NCI-H1092 treated with DMSO at 0.1 percent for 48 hours (cell line): ENCODE results near the gene CNTNAP2.

Experiments
- DNase-seq: peaks from one replicate; lab custom pipeline; 2025; lab: John Stamatoyannopoulos, UW

The CNTNAP2 gene

DNA sequence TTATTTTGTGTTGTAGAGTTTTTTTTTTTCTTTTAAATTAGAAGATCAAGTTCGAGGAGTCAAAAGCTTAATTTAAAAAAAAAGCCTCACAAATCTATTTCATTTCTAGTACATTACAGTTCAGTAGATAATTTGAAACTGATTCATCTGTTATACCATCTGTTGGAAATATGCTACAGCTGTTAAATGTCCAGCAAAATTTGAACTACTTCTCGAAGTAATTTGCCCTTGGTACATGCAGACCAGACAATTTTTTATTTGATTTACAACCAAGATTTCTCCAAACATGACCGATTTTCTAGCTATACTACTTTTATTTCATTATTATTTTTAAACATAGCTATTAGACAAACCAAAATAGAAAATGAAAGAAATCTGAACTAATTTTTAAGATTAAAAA, 647.9 kb downstream of the CNTNAP2 start:
- no peak for DNase-seq

DNA sequence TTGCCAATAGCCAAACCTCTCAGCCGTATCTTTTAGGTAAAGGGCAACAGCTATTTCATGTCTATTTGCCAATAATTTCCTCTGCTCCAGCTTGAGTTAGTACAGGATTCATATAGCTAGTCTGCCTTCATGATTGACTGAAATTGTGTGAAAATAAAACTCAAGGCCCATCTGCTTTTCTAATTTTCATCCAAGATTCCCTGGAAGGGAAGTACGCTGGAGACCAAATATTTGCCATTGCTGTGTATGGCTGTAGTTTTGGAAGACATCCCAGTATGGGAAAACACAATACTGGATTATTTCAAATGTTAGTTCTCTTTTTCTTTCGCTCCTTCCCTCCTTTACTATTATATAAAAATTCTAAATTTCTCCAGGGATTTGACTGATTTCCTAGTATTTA, 652.4 kb downstream of the CNTNAP2 start:
- peak; percentile 74 for DNase-seq

DNA sequence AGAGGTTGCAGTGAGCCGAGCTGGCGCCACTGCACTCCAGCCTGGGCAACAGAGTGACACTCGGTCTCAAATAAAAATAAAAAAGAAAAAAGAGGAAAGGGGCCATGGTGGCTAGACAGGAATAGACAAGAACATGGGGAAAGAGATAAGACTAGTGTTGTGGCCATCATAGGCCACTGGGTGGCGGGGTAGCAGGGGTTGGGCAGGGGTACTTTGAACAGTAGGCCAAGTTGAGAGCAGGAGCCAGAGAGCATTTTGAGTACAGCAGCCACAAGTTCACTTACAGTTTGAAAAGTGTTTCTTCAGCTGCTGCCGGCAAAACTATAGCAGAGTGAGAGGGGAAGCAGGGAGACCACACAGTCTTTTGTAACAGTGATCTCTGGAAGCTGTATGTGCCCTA, 656.0 kb downstream of the CNTNAP2 start:
- peak; percentile 13 for DNase-seq

DNA sequence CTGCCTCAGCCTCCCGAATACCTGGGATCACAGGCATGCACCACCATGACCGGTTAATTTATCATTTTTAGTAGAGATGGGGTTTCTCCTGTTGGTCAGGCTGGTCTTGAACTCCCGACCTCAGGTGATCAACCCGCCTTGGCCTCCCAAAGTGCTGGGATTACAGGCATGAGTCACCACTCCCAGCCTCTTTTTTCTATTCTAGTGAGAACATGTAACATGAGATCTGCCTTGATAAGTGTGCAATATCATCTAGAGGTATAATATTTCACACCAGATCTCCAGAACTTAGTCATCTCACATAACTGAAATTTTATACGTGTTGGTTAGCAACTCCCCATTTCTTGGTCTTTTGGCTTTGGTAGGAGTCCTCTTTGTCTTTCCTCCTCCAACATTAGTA, 656.9 kb downstream of the CNTNAP2 start:
- DNase-seq = no peak

DNA sequence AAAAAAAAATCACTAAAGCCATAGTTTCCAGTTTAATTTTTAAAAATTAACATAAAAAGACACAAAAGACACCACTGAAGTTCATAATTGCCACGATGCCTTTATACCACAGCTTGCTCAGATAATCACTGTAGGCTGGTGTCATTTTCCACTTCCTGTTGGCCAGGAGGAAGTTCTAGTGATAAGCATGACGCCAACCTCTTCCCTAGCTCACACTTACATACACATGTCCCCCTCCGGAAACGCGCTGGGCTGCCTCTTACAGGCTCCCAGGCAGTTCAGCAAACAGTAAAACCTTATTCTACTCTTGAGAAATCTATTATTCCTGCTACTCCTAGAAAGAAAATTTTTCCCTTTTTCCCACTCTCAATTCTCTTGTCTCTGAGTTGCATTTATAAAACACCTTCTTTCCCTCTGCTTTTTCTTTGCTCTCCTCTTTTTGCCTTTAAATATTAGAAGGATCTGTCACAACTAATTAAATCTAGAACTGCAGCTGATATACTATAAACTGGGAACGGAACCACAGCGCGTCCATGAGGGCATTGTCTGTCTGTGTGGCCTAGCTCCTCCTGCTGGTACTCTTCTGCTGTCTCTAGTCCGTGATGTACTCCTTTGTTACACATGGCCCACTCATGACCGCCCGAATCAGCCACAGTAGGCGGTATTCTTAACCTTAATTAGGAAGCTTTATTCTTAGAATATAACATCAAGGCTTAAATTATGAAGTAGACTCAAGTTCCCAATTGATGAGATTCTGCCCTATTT, 664.9 kb downstream of the CNTNAP2 start:
- no peak for DNase-seq

DNA sequence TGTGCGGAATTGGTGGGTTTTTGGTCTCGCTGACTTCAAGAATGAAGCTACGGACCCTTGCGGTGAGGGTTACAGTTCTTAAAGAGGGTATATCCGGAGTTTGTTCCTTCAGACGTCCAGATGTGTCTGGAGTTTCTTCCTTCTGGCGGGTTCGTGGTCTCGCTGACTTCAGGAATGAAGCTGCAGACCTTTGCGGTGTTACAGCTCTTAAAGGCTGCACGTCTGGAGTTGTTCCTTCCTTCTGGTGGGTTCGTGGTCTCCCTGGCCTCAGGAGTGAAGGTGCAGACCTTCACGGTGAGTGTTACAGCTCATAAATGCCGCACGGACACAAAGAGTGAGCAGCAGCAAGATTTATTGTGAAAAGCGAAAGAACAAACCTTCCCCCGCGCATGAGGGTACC, 670.7 kb downstream of the CNTNAP2 start:
- DNase-seq = no peak

DNA sequence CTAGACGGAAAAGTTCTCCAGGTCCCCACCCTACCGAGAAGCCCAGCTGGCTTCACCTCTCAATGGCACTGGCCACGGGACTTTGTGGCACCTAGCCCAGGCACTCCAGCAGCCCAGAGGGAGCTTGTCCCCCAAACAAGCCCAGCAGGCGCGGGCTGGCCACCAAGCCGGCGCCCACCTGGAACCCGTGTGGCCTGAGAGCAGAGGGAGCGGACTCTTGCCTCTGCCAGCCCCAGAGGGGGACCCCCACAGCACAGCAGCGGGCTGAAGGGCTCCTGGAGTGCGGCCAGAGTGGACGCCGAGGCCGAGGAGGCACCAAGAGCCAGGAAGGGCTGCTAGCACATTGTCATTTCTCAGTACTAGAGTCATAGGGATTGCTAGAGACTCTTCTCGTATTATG, 671.4 kb downstream of the CNTNAP2 start:
- DNase-seq = no peak

DNA sequence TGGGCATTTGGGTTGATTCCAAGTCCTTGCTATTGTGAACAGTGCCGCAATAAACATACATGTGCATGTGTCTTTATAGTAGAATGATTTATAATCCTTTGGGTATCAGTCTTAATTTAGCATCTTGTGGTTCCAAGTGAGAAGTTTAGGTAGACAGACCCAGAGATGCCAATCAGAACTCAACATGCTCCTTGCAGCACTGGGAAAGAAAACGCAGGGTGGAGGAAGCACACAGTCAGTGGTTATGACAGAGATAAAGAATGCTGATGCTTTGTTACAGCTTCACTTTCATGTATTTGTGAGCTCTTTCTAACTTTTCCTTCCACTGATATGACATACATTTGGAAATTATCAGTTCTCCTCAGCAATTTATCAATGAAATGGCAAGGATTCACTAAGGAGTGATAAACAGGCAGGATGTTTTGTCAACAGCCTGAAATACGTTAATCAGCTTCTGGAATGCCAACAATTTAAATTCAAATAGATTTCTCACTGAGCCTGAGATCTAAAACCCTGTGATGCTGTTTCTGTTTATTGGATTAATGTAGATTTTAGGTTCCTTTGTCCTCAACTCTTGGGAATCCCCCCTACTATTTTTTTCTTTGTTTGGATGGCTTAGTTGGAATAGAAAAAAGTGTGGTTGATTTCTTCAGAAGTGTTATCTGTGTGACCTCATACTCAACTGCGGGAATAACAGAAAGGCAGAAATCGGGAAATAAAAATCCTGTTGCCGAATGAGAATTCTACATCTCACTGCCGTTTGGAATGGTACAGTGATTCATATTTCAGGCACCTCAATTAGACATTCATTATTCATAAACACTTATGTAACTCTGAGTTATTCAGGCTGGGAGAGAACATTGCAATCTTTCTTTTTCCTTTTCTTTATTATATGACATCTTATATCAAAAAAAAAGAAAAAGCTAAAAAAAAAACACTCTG, 675.0 kb downstream of the CNTNAP2 start:
- DNase-seq = no peak

DNA sequence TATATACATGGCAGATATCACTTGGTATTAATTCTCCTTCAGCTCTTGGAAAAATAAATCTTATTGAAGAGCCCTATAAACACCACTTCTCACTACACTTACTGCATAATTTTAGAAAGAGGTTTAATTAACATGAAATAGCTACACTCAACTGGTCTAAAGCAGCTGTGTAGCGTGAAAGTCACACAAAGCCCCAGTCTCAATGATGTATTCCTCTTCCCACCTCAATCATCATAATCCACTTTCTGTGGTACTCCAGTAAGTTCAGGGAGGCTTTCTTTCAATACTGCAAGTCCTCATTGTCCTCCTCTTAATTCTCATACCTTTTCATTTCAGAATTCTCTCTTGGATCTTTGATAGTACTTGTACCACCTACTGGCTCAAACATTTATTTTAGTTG, 688.0 kb downstream of the CNTNAP2 start:
- no peak for DNase-seq

DNA sequence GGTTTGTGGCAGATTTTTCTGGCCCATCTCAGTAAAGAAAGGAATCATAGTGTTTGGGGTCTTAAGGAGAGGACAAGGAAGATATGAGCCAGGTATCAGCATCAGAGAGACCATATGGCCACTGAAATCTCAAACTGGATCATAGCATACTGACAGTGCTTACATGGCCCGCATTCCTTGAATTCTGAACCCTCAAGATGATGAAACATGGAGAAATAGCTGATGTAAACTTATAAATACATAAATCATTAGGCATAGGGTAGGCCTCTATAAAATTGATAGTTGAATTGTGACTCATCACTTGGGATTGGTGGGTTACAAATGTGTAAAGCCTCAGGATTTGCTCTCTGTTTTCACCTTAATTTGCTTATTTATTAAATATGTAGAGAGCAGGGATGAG, 688.5 kb downstream of the CNTNAP2 start:
- no peak for DNase-seq

DNA sequence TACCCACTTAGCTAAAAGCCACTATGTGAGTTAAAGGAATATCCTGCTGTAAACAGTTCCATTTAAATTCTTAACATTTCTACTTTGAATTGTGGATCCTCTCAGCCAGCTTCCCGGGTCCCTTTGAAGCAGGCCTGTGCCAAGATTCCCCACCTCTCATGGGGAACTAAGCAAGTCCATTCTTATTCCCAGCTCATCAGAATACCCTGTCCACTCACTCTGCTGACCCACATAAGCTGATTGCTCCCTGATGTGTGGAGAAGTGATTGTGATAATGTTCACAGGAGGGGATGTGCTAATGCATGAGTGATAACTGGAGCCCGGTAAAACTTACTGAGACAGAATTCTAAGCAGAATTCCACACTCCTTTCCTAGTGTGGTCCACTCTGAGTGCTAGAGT, 709.7 kb downstream of the CNTNAP2 start:
- DNase-seq = no peak

DNA sequence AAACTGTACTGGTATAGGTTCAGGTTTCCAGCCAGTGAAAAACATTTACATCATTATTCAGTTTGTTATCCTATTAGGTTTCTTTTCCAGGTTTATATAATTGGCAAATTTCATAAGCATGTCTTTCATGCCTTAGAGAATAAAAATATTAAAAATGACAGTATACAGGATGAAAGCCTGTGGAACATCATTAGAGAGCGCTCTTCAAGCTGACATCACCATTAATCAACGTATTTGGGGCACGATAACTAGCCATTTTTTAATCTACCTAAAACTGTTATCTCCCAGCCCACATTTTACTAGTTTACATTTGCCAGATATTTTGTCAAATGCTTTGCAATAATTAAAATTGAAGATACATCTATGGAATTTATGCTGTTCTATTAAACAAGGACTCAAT, 714.1 kb downstream of the CNTNAP2 start:
- no peak for DNase-seq

DNA sequence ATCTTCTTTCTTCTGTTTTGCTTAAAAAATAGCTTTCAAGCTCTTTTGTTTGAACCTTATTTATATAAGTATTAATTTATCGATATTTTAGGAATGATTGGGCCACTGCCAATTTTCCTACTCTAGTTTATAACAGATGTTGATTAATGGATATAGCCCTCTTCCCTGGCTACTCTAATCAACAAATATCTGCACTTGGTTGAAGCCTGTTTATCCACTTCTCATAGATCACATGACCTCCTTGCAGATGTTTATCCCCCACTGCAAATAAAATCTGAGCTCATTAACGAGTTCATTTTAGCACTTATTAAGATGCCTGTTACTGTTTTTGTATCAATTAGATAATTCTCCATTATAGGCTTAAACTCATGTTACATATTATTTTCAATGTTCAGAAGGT, 715.3 kb downstream of the CNTNAP2 start:
- no peak for DNase-seq

DNA sequence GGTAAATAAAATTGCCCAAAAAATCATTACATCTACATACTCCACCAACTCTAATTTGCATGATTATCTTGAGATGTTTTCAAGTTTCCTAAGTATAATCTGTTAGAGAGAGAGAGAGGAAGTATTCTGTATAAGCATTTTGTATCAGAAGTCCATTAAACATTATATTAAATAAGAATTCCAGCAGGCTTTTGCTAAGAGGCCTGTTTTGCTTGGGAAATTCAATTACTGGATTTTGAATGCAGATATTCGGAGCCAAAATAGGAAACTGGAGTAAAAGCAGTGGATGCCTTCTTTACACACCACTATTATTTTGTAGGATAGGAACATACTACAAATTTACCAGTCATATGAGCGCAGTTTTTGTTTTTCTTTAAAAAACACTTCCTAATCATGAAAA, 727.8 kb downstream of the CNTNAP2 start:
- no peak for DNase-seq

DNA sequence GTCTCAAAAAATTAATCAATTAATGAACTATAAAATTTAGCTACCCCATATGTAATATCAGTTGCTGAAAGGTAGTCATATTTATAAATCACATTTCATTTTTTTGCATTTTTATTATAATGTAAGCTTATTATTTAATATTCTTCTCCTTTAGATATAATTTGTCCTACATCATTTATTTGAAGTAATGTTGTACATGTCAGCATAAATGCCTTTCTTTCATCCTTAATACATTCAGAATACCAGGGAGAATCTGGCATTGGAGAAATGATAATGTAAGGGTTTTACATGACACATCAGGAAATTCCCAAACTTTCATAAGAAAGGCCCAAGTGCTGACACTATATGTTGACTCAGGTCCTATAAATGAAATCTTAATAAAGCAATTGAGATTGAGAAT, 742.1 kb downstream of the CNTNAP2 start:
- DNase-seq = no peak

DNA sequence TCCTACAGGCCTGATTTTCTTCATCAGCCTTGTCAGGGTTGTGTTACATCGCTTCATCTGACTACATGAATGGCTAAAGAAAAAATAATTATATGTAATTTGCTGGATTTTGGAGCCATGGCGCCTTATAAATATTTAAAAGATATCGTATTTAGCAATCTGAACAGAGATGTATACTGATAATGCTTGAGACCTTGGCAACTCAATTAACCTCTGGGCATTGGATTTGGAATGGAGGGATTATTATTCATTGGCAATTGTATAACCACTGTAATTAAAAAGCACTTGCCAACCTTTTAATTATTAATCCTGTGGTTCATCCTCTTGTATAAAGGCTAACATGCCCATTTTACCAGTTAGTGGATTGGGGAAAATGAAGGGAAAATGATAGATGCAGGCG, 745.1 kb downstream of the CNTNAP2 start:
- no peak for DNase-seq

DNA sequence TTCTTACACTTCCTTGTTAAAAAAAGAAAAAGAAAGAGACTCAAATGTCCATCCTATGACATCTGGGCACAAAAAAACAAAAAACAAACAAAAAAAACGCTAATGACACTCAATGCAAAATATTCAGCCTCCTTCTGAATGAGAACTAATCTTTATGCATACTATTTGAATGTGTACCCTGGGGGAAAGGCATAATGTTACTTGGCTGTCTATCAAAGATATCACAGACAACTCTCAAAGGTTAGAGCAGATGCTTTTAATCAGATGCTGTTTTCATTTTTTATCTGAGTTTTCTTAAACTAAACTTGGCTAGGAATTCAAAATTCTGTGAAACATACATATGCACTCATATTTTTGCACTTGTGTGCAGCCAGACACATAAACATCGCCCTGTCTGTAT, 745.8 kb downstream of the CNTNAP2 start:
- DNase-seq = no peak

DNA sequence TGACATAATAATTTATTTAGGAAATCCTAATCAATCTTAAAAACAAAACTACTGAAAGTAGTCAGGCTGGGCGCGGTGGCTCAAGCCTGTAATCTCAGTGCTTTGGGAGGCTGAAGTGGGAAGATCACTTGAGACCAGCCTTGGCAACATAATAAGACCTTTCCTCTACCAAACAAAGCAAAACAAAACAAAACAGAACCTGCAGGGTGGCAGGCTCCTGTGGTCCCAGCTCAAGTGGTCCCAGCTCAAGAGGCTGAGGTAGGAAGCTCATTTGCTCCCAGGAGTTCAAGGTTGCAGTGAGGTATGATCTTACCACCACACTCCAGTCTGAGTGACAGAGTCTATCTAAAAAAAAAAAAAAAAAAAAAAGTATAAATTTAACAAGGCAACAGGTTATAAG, 748.0 kb downstream of the CNTNAP2 start:
- no peak for DNase-seq

DNA sequence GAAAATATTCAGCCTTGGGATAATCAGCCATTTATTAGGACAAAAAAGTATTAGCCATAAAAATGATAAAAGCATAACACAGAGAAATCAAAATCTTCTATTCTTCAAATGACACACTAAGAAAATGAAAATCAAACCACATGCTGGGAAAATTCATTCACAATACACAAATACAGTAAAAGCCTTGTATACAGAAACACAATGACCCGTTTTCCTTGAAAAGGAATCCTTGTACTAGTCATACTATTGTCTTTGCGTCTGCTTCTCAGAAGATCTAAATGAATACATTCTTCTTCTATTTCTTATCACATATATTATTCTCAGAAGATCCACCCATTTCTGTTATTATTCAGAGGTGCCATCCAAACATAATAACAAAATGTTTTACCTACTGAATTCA, 749.1 kb downstream of the CNTNAP2 start:
- DNase-seq = no peak

DNA sequence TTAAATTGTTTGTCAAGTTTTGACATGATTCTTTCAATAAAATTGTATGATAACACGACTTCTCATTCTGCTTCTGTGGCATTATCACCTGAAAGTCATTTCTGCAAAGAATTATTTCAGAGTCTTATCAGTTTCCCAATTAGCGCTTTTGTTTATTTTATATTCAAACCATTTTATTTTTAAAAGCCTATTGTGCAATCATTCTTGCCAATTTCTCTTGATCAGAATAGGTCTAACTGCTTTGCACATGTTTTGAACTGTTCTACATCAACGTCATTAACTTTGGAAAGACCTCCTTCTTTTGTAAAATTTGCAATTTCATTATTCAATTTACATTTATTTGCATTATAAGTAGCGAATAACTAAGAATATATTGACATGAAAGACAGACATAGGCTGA, 758.1 kb downstream of the CNTNAP2 start:
- no peak for DNase-seq

DNA sequence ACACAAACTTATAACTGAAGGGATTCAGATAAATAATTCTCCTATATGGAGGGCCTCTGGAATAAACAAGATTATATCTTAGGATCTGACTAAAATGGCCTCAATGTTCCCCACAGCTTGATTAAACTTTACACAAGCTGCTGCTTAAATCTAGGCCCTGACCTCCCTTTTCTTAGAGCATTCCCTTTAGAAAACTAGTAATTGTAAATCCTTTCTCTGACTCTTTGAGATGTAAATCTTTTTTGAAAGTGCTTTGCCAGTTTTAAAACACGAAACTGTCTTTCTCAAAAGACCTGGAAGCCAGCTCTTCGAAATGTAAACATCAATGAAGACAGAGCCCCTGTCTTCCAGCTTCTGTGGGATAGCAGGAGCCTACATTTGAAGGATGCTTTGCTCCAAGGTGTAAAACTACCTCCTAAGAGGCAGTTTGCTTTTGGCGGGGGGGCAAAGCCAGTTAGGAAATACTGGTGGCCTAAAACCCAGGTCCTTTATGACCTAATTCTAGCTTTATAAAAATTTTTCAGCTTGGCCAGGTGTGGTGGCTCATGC, 758.7 kb downstream of the CNTNAP2 start:
- DNase-seq = no peak

DNA sequence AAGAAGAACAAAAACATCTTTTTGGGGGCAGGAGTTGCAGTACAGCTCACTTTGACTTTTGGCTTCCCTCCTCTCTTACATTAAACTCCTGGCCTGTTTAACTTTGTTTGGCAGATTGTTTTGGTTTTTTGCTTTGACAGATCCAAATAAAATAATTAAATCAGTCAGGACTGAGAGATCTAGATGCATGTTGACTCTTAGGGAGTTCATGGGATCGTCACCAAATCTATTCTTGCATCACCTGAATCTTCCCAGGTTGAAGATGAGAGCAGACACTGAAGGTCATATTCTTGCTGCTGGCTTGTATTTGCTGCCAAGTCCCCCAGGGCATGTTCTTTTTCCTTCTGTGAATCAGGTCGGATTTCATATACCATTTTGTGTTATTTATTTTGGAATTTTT, 759.4 kb downstream of the CNTNAP2 start:
- DNase-seq = no peak

DNA sequence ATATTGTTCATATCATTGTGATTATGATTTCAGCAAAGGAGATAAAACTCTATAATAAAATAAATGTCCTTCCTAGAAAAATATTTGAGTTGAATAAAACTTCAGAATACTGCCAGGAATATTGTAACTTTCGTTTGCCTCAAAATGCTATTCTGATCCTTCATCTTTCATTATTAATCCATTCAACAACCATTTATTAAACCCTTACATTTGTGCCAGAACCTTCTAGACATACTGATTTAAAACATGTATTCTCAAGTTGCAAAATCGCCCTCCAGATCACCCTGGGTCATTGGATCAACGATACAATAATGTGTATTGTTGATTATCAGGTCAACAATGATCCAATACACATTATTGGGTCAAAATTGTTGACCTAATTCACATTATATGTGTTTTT, 759.8 kb downstream of the CNTNAP2 start:
- no peak for DNase-seq
